SK-N-SH treated with all-trans-retinoic acid at 6 μM for 48 hours (cell line): Measurements from ENCODE around the gene OR5K2.

Experiments
- ATAC-seq: fragments of 200-7000 bp; cut with Tn5 transposase; 3 replicates; pipeline ENCODE4 v1.9.1; 2020; ENCODE audit warnings: mild to moderate bottlenecking, moderate library complexity
- ARNTL ChIP-seq: fragments of 450-650 bp; formaldehyde crosslinking; IDR thresholded peaks from 2 replicates; pipeline ENCODE4 v1.5.0; 2020; ENCODE audit warnings: low read depth, mild to moderate bottlenecking, moderate library complexity, borderline replicate concordance
- BACH2 ChIP-seq: fragments of 250-450 bp; sonication (Bioruptor Pico); IDR thresholded peaks from 2 replicates; pipeline ENCODE4 v1.9.0; 2021; ENCODE audit warnings: mild to moderate bottlenecking, borderline replicate concordance
- CSDC2 ChIP-seq: fragments of 250-450 bp; sonication (Bioruptor Pico); IDR thresholded peaks from 2 replicates; pipeline ENCODE4 v1.5.0; 2020; ENCODE audit warnings: mild to moderate bottlenecking, moderate library complexity
- ESRRG ChIP-seq: fragments of 250-450 bp; sonication (Bioruptor Pico); IDR thresholded peaks from 2 replicates; pipeline ENCODE4 v1.6.1; 2021; ENCODE audit warnings: mild to moderate bottlenecking
- GLIS3 ChIP-seq: fragments of 250-450 bp; sonication (Bioruptor Pico); IDR thresholded peaks from 2 replicates; pipeline ENCODE4 v1.5.0; 2020; ENCODE audit warnings: mild to moderate bottlenecking, moderate library complexity
- OSR1 ChIP-seq: fragments of 250-450 bp; sonication (Bioruptor Pico); IDR thresholded peaks from 2 replicates; pipeline ENCODE4 v1.8.0; 2022; ENCODE audit warnings: moderate library complexity, mild to moderate bottlenecking, inconsistent platforms
- SNAI2 ChIP-seq: fragments of 250-450 bp; sonication (Bioruptor Pico); IDR thresholded peaks from 2 replicates; pipeline ENCODE4 v1.5.0; 2020; ENCODE audit warnings: mild to moderate bottlenecking, moderate library complexity
- TOX ChIP-seq: fragments of 250-450 bp; sonication (Bioruptor Pico); IDR thresholded peaks from 2 replicates; pipeline ENCODE4 v1.8.0; 2021; ENCODE audit warnings: mild to moderate bottlenecking, moderate library complexity, borderline replicate concordance
- ZC3H10 ChIP-seq: fragments of 250-450 bp; sonication (Bioruptor Pico); IDR thresholded peaks from 2 replicates; pipeline ENCODE4 v1.5.1; 2021; ENCODE audit warnings: mild to moderate bottlenecking, moderate library complexity
- ZFP3 ChIP-seq: fragments of 250-450 bp; sonication (Bioruptor Pico); IDR thresholded peaks from 2 replicates; pipeline ENCODE4 v1.5.0; 2020; ENCODE audit warnings: mild to moderate bottlenecking, moderate library complexity
- ZFP30 ChIP-seq: fragments of 450-650 bp; formaldehyde crosslinking; IDR thresholded peaks from 2 replicates; pipeline ENCODE4 v1.5.0; 2022; ENCODE audit warnings: mild to moderate bottlenecking, moderate library complexity
- ZNF565 ChIP-seq: fragments of 450-650 bp; formaldehyde crosslinking; conservative IDR thresholded peaks from 2 replicates; pipeline ENCODE4 v1.5.0; 2020; ENCODE audit warnings: low read depth, mild to moderate bottlenecking, moderate library complexity
- ZNF70 ChIP-seq: fragments of 450-650 bp; formaldehyde crosslinking; IDR thresholded peaks from 2 replicates; pipeline ENCODE4 v1.5.0; 2020; ENCODE audit warnings: mild to moderate bottlenecking, moderate library complexity
- ZNF8 ChIP-seq: fragments of 450-650 bp; formaldehyde crosslinking; IDR thresholded peaks from 2 replicates; pipeline ENCODE4 v1.5.0; 2020; ENCODE audit warnings: mild to moderate bottlenecking, moderate library complexity
- TF ChIP-seq, protein P1 (sequence below): fragments of 250-450 bp; sonication (Bioruptor Pico); IDR thresholded peaks from 2 replicates; pipeline ENCODE4 v1.8.0; 2021; ENCODE audit warnings: low read depth, mild to moderate bottlenecking, moderate library complexity, borderline replicate concordance
- TF ChIP-seq, protein P2 (sequence below): fragments of 250-450 bp; sonication (Bioruptor Pico); IDR thresholded peaks from 2 replicates; pipeline ENCODE4 v1.8.0; 2020; ENCODE audit warnings: mild to moderate bottlenecking, moderate library complexity, borderline replicate concordance
- TF ChIP-seq, protein P3 (sequence below): fragments of 250-450 bp; sonication (Bioruptor Pico); IDR thresholded peaks from 2 replicates; pipeline ENCODE4 v1.5.0; 2020; ENCODE audit warnings: mild to moderate bottlenecking, moderate library complexity
- TF ChIP-seq, protein P4 (sequence below): fragments of 250-450 bp; sonication (Bioruptor Pico); IDR thresholded peaks from 2 replicates; pipeline ENCODE4 v1.5.1; 2021; ENCODE audit warnings: mild to moderate bottlenecking, moderate library complexity
- TF ChIP-seq, protein P5 (sequence below): fragments of 250-450 bp; sonication (Bioruptor Pico); IDR thresholded peaks from 2 replicates; pipeline ENCODE4 v1.5.1; 2020; ENCODE audit warnings: low read depth, mild to moderate bottlenecking, moderate library complexity

The OR5K2 gene

DNA sequence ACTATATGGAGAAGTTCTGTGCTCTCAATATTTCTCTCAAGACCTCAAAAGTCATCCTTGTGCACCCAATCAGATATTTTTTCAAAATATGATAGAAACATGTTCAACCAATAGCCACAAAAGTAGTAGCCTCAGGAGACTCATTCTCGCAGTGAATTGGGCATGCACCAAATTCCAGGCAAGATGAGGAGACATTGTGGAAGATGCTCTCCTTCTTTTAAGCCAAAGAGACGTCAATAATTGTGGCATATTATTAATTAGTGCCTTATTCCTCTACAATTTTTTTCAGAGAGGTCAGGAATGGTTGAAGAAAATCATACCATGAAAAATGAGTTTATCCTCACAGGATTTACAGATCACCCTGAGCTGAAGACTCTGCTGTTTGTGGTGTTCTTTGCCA is at the start of gene OR5K2:
Gene OR5K2, plus strand, starts transcription at position 301 of the 400 bp plus-strand sequence. Its CDS starts 0 bp downstream, at position 301.
- ATAC-seq = no peak
- no peak for TF ChIP-seq ZNF70
- TF ChIP-seq, protein P1, sequence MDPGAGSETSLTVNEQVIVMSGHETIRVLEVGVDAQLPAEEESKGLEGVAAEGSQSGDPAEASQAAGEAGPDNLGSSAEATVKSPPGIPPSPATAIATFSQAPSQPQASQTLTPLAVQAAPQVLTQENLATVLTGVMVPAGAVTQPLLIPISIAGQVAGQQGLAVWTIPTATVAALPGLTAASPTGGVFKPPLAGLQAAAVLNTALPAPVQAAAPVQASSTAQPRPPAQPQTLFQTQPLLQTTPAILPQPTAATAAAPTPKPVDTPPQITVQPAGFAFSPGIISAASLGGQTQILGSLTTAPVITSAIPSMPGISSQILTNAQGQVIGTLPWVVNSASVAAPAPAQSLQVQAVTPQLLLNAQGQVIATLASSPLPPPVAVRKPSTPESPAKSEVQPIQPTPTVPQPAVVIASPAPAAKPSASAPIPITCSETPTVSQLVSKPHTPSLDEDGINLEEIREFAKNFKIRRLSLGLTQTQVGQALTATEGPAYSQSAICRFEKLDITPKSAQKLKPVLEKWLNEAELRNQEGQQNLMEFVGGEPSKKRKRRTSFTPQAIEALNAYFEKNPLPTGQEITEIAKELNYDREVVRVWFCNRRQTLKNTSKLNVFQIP (CRISPR knock-in tag) = no peak
- no peak for TF ChIP-seq BACH2 (CRISPR knock-in tag)
- TF ChIP-seq ZFP30 (CRISPR knock-in tag) = no peak
- TF ChIP-seq, protein P2, sequence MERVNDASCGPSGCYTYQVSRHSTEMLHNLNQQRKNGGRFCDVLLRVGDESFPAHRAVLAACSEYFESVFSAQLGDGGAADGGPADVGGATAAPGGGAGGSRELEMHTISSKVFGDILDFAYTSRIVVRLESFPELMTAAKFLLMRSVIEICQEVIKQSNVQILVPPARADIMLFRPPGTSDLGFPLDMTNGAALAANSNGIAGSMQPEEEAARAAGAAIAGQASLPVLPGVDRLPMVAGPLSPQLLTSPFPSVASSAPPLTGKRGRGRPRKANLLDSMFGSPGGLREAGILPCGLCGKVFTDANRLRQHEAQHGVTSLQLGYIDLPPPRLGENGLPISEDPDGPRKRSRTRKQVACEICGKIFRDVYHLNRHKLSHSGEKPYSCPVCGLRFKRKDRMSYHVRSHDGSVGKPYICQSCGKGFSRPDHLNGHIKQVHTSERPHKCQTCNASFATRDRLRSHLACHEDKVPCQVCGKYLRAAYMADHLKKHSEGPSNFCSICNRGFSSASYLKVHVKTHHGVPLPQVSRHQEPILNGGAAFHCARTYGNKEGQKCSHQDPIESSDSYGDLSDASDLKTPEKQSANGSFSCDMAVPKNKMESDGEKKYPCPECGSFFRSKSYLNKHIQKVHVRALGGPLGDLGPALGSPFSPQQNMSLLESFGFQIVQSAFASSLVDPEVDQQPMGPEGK (CRISPR knock-in tag) = no peak
- no peak for TF ChIP-seq ARNTL
- no peak for TF ChIP-seq ZNF565 (CRISPR knock-in tag)
- TF ChIP-seq ZFP3 (CRISPR knock-in tag) = no peak
- no peak for TF ChIP-seq OSR1 (CRISPR knock-in tag)
- TF ChIP-seq, protein P3, sequence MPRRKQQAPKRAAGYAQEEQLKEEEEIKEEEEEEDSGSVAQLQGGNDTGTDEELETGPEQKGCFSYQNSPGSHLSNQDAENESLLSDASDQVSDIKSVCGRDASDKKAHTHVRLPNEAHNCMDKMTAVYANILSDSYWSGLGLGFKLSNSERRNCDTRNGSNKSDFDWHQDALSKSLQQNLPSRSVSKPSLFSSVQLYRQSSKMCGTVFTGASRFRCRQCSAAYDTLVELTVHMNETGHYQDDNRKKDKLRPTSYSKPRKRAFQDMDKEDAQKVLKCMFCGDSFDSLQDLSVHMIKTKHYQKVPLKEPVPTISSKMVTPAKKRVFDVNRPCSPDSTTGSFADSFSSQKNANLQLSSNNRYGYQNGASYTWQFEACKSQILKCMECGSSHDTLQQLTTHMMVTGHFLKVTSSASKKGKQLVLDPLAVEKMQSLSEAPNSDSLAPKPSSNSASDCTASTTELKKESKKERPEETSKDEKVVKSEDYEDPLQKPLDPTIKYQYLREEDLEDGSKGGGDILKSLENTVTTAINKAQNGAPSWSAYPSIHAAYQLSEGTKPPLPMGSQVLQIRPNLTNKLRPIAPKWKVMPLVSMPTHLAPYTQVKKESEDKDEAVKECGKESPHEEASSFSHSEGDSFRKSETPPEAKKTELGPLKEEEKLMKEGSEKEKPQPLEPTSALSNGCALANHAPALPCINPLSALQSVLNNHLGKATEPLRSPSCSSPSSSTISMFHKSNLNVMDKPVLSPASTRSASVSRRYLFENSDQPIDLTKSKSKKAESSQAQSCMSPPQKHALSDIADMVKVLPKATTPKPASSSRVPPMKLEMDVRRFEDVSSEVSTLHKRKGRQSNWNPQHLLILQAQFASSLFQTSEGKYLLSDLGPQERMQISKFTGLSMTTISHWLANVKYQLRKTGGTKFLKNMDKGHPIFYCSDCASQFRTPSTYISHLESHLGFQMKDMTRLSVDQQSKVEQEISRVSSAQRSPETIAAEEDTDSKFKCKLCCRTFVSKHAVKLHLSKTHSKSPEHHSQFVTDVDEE (CRISPR knock-in tag) = no peak

DNA sequence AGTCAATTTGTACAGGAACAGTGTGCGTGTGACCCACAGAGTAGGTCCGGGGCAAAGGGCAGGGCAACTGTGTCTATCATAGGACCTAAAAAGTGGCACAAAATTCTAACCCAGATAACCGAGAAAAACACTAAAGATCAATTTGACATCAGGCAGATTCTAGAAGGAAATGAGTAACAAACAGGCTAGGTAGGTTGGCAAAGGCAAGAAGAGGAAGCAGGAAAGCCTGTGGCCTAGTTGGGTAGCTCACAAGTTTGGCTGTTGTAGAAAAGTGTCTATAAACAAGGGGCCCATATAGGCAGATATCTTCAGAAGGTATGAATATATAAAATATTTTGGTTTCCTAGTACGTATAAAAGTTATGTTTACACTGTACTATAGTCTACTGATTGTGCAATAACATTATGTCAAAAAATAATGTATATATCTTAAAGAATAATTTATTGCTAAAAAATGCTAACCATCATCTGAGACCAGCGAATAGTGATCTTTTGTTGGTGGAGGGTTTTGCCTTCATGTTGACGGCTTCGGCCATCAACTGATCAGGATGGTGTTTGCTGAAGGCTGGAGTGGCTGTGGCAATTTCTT is 47.8 kb upstream of the OR5K2 start:
- TF ChIP-seq, protein P3 (CRISPR knock-in tag) = no peak
- TF ChIP-seq ARNTL (no peak), OSR1 (CRISPR knock-in tag) (no peak), ESRRG (no peak), ZC3H10 (CRISPR knock-in tag) (no peak), SNAI2 (CRISPR knock-in tag) (no peak), GLIS3 (CRISPR knock-in tag) (no peak), TOX (CRISPR knock-in tag) (no peak), ZNF8 (CRISPR knock-in tag) (no peak), BACH2 (CRISPR knock-in tag) (no peak), ZFP30 (CRISPR knock-in tag) (no peak), CSDC2 (CRISPR knock-in tag) (no peak)
- TF ChIP-seq, protein P2 (CRISPR knock-in tag) = no peak
- TF ChIP-seq, protein P4, sequence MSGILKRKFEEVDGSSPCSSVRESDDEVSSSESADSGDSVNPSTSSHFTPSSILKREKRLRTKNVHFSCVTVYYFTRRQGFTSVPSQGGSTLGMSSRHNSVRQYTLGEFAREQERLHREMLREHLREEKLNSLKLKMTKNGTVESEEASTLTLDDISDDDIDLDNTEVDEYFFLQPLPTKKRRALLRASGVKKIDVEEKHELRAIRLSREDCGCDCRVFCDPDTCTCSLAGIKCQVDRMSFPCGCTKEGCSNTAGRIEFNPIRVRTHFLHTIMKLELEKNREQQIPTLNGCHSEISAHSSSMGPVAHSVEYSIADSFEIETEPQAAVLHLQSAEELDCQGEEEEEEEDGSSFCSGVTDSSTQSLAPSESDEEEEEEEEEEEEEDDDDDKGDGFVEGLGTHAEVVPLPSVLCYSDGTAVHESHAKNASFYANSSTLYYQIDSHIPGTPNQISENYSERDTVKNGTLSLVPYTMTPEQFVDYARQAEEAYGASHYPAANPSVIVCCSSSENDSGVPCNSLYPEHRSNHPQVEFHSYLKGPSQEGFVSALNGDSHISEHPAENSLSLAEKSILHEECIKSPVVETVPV (CRISPR knock-in tag) = no peak
- TF ChIP-seq, protein P5, sequence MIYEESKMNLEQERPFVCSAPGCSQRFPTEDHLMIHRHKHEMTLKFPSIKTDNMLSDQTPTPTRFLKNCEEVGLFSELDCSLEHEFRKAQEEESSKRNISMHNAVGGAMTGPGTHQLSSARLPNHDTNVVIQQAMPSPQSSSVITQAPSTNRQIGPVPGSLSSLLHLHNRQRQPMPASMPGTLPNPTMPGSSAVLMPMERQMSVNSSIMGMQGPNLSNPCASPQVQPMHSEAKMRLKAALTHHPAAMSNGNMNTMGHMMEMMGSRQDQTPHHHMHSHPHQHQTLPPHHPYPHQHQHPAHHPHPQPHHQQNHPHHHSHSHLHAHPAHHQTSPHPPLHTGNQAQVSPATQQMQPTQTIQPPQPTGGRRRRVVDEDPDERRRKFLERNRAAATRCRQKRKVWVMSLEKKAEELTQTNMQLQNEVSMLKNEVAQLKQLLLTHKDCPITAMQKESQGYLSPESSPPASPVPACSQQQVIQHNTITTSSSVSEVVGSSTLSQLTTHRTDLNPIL (CRISPR knock-in tag) = no peak
- TF ChIP-seq, all 23 proteins: peak for 0
- no peak for ATAC-seq
